HL-60/S4 treated with phorbol 12-myristate 13-acetate at 8.2 ng/mL for 4 days and 3 days (cell line): Measurements from ENCODE around the gene BUD13.
"Not testable (repeated sequence)": the region's sequence is repeated elsewhere in the genome, so short reads cannot be mapped to it uniquely, and the experiment has no call there.

ENCODE experiments used
- in situ Hi-C: fragments of 300-500 bp; cut with MboI; formaldehyde crosslinking; loops from 2 replicates; pipeline ENCODE4 v1.15.0; 2022; ENCODE audit warnings: low sequenced_read_pairs

The BUD13 gene

GRCh38 chr11:116772443-116773202 is at the start of gene BUD13:
BUD13 (minus strand) TSS chr11:116772987; CDS start chr11:116772964, 23 bp downstream.
- in situ Hi-C loops, result no loop called here

GRCh38 chr11:116822575-116822974 is 49.8 kb upstream of the BUD13 start:
- in situ Hi-C loops, result no loop called here

- in situ Hi-C loops, result no loop called here
These were observed 48.5 kb upstream of the BUD13 start for GRCh38 chr11:116821050-116821918.

- in situ Hi-C loops, result no loop called here
These were observed 46.3 kb upstream of the BUD13 start for GRCh38 chr11:116819049-116819448.

- in situ Hi-C loops, result no loop called here
These were observed 41.7 kb upstream of the BUD13 start for GRCh38 chr11:116814502-116814901.

- in situ Hi-C loops, result no loop called here
These were observed 41.1 kb upstream of the BUD13 start for GRCh38 chr11:116813781-116814471.

GRCh38 chr11:116813170-116813569 is 40.4 kb upstream of the BUD13 start:
- in situ Hi-C loops, result no loop called here

GRCh38 chr11:116812109-116812508 is 39.3 kb upstream of the BUD13 start:
- in situ Hi-C loops, result no loop called here

GRCh38 chr11:116811194-116811593 is 38.4 kb upstream of the BUD13 start:
- in situ Hi-C loops, result no loop called here

- in situ Hi-C loops, result no loop called here
These were observed 35.7 kb upstream of the BUD13 start for GRCh38 chr11:116808262-116809175.

GRCh38 chr11:116807601-116808261 is 34.9 kb upstream of the BUD13 start:
- in situ Hi-C loops, result no loop called here

- in situ Hi-C loops, result no loop called here
These were observed 31.2 kb upstream of the BUD13 start for GRCh38 chr11:116804001-116804400.

GRCh38 chr11:116801662-116802061 is 28.9 kb upstream of the BUD13 start:
- in situ Hi-C loops, result not testable (repeated sequence)

- in situ Hi-C loops, result no loop called here
These were observed 27.8 kb upstream of the BUD13 start for GRCh38 chr11:116800610-116801009.

GRCh38 chr11:116798368-116798767 is 25.6 kb upstream of the BUD13 start:
- in situ Hi-C loops, result loop anchor here (10.0 kb wide), 1 partner anchor 306 kb away; no protein-coding TSS in a partner anchor

- in situ Hi-C loops, result loop anchor here (10.0 kb wide), 1 partner anchor 307 kb away; no protein-coding TSS in a partner anchor
These were observed 25.0 kb upstream of the BUD13 start for GRCh38 chr11:116797816-116798215.

- in situ Hi-C loops, result loop anchor here (10.0 kb wide), 1 partner anchor 308 kb away; no protein-coding TSS in a partner anchor
These were observed 23.8 kb upstream of the BUD13 start for GRCh38 chr11:116796548-116796947.

GRCh38 chr11:116794851-116795250 is 22.1 kb upstream of the BUD13 start:
- in situ Hi-C loops, result loop anchor here (10.0 kb wide), 1 partner anchor 310 kb away; no protein-coding TSS in a partner anchor

- in situ Hi-C loops, result loop anchor here (10.0 kb wide), 1 partner anchor 311 kb away; no protein-coding TSS in a partner anchor
These were observed 20.9 kb upstream of the BUD13 start for GRCh38 chr11:116793772-116794097.
